Measurements from ENCODE around the gene PLXND1.
A peak's percentile ranks its signal among the peaks of the same experiment; 100 is the strongest.
"Not testable (repeated sequence)": the region's sequence is repeated elsewhere in the genome, so short reads cannot be mapped to it uniquely, and the experiment has no call there.

The PLXND1 gene

GRCh38 chr3:129549006-129549800, 57.3 kb downstream of the PLXND1 start:
- H3K36me3 ChIP-seq, result no peaks in the 10 kb centered on the region
- no peak overlapping the region for H3K4me3 ChIP-seq
- peak overlapping the region; percentile 35; the same call in 1 of the 2 replicates for H3K27ac ChIP-seq
- H3K9me3 ChIP-seq, result no peaks in the 10 kb centered on the region
- no peaks in the 10 kb centered on the region for H4K20me1 ChIP-seq
- H3K27me3 ChIP-seq, result no peaks in the 10 kb centered on the region
- peaks cover 42% of the 10 kb centered on the region for H3K4me1 ChIP-seq
- no peak overlapping the region for H3K9ac ChIP-seq
- 0 out of 2 replicates have a peak overlapping the region, but pooled peaks have one; percentile 7 for H3K4me2 ChIP-seq
- TF ChIP-seq Cebpa-rat (IDR thresholded peaks at IDR 0.05), result no peak

GRCh38 chr3:129548104-129548965, 58.1 kb downstream of the PLXND1 start:
- no peaks in the 10 kb centered on the region for H3K9me3 ChIP-seq
- H3K4me1 ChIP-seq, result peaks cover 33% of the 10 kb centered on the region
- no peak overlapping the region for H3K4me3 ChIP-seq
- H3K4me2 ChIP-seq, result 0 out of 2 replicates have a peak overlapping the region, but pooled peaks have one; percentile 7
- H3K27me3 ChIP-seq, result no peaks in the 10 kb centered on the region
- no peak overlapping the region for H3K9ac ChIP-seq
- no peaks in the 10 kb centered on the region for H4K20me1 ChIP-seq
- TF ChIP-seq Cebpa-rat (IDR thresholded peaks at IDR 0.05), result no peak
- H3K27ac ChIP-seq, result peak overlapping the region; percentile 35; the same call in 1 of the 2 replicates
- H3K36me3 ChIP-seq, result no peaks in the 10 kb centered on the region

GRCh38 chr3:129547241-129547640, 59.2 kb downstream of the PLXND1 start:
- Histone ChIP-seq H3K4me2 (no peak overlapping the region), H3K36me3 (no peaks in the 10 kb centered on the region), H3K27ac (no peak overlapping the region), H3K4me3 (no peak overlapping the region), H3K9ac (no peak overlapping the region), H4K20me1 (no peaks in the 10 kb centered on the region), H3K4me1 (peaks cover 22% of the 10 kb centered on the region), H3K9me3 (no peaks in the 10 kb centered on the region), H3K27me3 (no peaks in the 10 kb centered on the region)
- no peak for TF ChIP-seq Cebpa-rat (IDR thresholded peaks at IDR 0.05)

- H3K4me2 ChIP-seq, H3K9ac ChIP-seq, H3K27ac ChIP-seq, H3K27me3 ChIP-seq, H3K36me3 ChIP-seq, H3K9me3 ChIP-seq, H3K4me3 ChIP-seq, H4K20me1 ChIP-seq: not testable (repeated sequence)
- peaks cover 15% of the 10 kb centered on the region; the same call in 1 of the 2 replicates for H3K4me1 ChIP-seq
These were observed 60.5 kb downstream of the PLXND1 start for GRCh38 chr3:129545951-129546350.

DNA sequence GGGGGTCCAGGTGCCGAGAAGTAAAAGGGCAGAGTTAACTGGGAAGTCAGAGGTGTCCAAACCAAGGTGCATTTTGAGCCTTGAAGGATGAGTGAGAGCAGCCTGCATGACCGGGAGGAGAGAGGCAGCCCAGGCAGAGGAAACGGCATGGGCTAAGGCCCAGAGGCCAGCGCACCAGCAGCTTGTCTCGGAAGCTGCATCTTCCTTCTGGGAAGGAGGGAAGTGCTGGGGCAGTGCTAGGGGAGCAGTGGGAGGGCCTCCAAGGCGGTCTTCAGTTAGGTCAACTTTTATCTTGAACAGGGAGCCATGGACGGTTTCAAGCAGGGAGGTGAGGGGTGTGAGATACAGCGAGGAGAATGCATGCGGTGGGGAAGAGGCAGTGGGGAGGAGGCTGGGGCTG, 62.5 kb downstream of the PLXND1 start:
- no peak for TF ChIP-seq Cebpa-rat (IDR thresholded peaks at IDR 0.05)
- Histone ChIP-seq H3K9me3 (no peaks in the 10 kb centered on the region), H3K4me2 (no peak overlapping the region), H3K27ac (no peak overlapping the region), H3K4me1 (0 out of 2 replicates have a peak, but pooled peaks cover 6% of the 10 kb centered on the region), H3K4me3 (no peak overlapping the region), H4K20me1 (no peaks in the 10 kb centered on the region), H3K9ac (no peak overlapping the region), H3K27me3 (no peaks in the 10 kb centered on the region), H3K36me3 (no peaks in the 10 kb centered on the region)

GRCh38 chr3:129543156-129543790, 63.2 kb downstream of the PLXND1 start, which contains the start of gene H1-8:
Gene H1-8 (plus strand): TSS chr3:129543175. CDS start chr3:129543219, 44 bp downstream.
- Histone ChIP-seq H3K9ac (no peak within 1 kb of the TSS), H3K4me2 (no peak within 1 kb of the TSS), H3K36me3 (no peaks in the 10 kb centered on the region), H3K27me3 (no peaks in the 10 kb centered on the region), H4K20me1 (no peaks in the 10 kb centered on the region), H3K9me3 (no peaks in the 10 kb centered on the region), H3K27ac (no peak within 1 kb of the TSS), H3K4me3 (no peak within 1 kb of the TSS), H3K4me1 (0 out of 2 replicates have a peak, but pooled peaks cover 7% of the 10 kb centered on the region)
- TF ChIP-seq Cebpa-rat (IDR thresholded peaks at IDR 0.05), result no peak

GRCh38 chr3:129542747-129543146, 63.7 kb downstream of the PLXND1 start:
- H3K9ac ChIP-seq, result no peak overlapping the region
- no peak for TF ChIP-seq Cebpa-rat (IDR thresholded peaks at IDR 0.05)
- no peak overlapping the region for H3K4me3 ChIP-seq
- H4K20me1 ChIP-seq, result no peaks in the 10 kb centered on the region
- no peaks in the 10 kb centered on the region for H3K27me3 ChIP-seq
- peaks cover 8% of the 10 kb centered on the region; the same call in 1 of the 2 replicates for H3K4me1 ChIP-seq
- H3K27ac ChIP-seq, result no peak overlapping the region
- H3K36me3 ChIP-seq, result no peaks in the 10 kb centered on the region
- no peak overlapping the region for H3K4me2 ChIP-seq
- H3K9me3 ChIP-seq, result no peaks in the 10 kb centered on the region

DNA sequence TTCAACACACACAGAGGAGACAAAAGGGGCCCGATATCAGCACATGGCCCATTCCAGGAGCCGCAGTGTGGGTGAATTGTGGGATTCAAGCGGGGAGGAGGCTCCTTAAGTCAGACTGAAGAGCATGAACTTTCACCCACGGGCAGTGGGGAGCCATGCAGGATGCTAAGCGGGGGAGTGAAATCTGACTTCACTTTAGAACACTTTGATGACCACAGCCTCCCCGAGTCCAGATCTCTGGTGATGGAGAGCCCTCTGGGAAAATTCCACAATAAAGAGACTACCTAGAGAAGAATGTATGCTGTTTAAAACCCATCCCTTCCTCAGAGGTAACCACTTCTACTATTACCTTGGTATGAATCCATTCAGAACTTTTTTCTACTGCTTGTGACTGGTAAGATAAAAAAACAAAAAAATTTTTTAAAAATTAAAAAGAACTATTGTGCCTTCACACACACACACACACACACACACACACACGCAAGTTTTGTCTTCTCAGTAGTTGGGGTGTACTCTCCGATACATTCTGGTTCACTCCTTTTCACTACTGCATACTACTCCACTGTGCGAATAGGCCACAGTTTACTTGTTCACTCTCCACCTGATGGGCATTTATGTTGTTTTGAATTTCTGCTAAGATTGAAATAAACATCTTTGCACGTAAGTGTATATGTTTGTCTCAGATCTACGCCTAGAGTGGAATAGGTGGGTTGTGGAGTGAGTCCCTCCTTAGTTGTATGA, 65.5 kb downstream of the PLXND1 start:
- Histone ChIP-seq H3K9me3 (no peaks in the 10 kb centered on the region), H3K4me3 (no peak overlapping the region), H3K27me3 (no peaks in the 10 kb centered on the region), H3K9ac (no peak overlapping the region), H3K4me1 (peaks cover 8% of the 10 kb centered on the region; the same call in 1 of the 2 replicates), H4K20me1 (no peaks in the 10 kb centered on the region), H3K27ac (no peak overlapping the region), H3K36me3 (no peaks in the 10 kb centered on the region), H3K4me2 (no peak overlapping the region)
- TF ChIP-seq Cebpa-rat (IDR thresholded peaks at IDR 0.05), result no peak

DNA sequence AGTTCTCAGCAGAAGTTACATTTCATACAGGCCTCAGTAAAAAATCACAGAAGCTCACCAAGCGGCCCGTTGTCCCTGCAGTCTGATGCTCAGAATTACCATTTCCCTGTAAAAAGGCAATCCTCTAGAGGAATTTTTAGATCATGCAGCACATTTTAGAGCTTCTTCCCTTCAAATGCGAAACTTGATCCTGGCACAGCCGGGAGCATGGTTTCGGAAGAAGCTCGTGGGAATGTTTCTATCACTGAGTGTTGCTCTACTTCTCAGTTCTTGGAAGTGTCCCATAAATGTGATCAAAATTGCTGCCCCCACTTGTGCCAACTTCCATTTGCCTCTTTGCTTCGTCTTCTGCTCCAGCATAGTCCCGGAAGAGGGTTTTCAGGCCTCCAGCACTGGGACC, 67.3 kb downstream of the PLXND1 start:
- no peak overlapping the region for H3K4me3 ChIP-seq
- no peak overlapping the region for H3K27ac ChIP-seq
- H3K36me3 ChIP-seq, result no peaks in the 10 kb centered on the region
- TF ChIP-seq Cebpa-rat (IDR thresholded peaks at IDR 0.05), result no peak
- no peaks in the 10 kb centered on the region for H4K20me1 ChIP-seq
- H3K9me3 ChIP-seq, result no peaks in the 10 kb centered on the region
- H3K27me3 ChIP-seq, result no peaks in the 10 kb centered on the region
- H3K9ac ChIP-seq, result no peak overlapping the region
- no peak overlapping the region for H3K4me2 ChIP-seq
- peaks cover 13% of the 10 kb centered on the region; the same call in 1 of the 2 replicates for H3K4me1 ChIP-seq

Data from BLaER1 (cell line).